ENCODE measurements around the gene DHRS13. TPM values are rescaled to one million over a fixed set of nuclear protein-coding genes. Genes with fewer than 3 reads are reported as not detected.

The DHRS13 gene
- total and polyA plus RNA-seq, 10 of the 15 experiments (the other 5 are each of a cell fraction or from before 2014, with no cell fraction given): 0.18 to 55.2 (median 31.3) TPM; not detected in 1

- TF ChIP-seq, protein P1, sequence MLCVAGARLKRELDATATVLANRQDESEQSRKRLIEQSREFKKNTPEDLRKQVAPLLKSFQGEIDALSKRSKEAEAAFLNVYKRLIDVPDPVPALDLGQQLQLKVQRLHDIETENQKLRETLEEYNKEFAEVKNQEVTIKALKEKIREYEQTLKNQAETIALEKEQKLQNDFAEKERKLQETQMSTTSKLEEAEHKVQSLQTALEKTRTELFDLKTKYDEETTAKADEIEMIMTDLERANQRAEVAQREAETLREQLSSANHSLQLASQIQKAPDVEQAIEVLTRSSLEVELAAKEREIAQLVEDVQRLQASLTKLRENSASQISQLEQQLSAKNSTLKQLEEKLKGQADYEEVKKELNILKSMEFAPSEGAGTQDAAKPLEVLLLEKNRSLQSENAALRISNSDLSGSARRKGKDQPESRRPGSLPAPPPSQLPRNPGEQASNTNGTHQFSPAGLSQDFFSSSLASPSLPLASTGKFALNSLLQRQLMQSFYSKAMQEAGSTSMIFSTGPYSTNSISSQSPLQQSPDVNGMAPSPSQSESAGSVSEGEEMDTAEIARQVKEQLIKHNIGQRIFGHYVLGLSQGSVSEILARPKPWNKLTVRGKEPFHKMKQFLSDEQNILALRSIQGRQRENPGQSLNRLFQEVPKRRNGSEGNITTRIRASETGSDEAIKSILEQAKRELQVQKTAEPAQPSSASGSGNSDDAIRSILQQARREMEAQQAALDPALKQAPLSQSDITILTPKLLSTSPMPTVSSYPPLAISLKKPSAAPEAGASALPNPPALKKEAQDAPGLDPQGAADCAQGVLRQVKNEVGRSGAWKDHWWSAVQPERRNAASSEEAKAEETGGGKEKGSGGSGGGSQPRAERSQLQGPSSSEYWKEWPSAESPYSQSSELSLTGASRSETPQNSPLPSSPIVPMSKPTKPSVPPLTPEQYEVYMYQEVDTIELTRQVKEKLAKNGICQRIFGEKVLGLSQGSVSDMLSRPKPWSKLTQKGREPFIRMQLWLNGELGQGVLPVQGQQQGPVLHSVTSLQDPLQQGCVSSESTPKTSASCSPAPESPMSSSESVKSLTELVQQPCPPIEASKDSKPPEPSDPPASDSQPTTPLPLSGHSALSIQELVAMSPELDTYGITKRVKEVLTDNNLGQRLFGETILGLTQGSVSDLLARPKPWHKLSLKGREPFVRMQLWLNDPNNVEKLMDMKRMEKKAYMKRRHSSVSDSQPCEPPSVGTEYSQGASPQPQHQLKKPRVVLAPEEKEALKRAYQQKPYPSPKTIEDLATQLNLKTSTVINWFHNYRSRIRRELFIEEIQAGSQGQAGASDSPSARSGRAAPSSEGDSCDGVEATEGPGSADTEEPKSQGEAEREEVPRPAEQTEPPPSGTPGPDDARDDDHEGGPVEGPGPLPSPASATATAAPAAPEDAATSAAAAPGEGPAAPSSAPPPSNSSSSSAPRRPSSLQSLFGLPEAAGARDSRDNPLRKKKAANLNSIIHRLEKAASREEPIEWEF (IDR thresholded peaks at IDR 0.05; ENCODE audit: insufficient replicate concordance, low read depth, low read length): no peak
- TF ChIP-seq SIX5 (IDR thresholded peaks at IDR 0.05; ENCODE audit: low read depth, low read length, severe bottlenecking): no peak
- TF ChIP-seq TCF3 (IDR thresholded peaks at IDR 0.05; ENCODE audit: borderline replicate concordance, insufficient read depth, low read depth, low read length): no peak
- 0 out of 2 replicates have a peak, but pooled peaks have one; percentile 15 for TF ChIP-seq CHD2 (IDR thresholded peaks at IDR 0.05; ENCODE audit: borderline replicate concordance, low read depth, low read length)
Observed at GRCh38 chr17:28895794-28896447, 7.0 kb downstream of the DHRS13 start (continued).

Measured in GM12878 (cell line).